Bronchial epithelial cell (primary cell): ENCODE results near the gene HAPLN3. TPM values are rescaled to one million over a fixed set of nuclear protein-coding genes. Genes with fewer than 3 reads are reported as not detected.
"Not testable (repeated sequence)": the region's sequence is repeated elsewhere in the genome, so short reads cannot be mapped to it uniquely, and the experiment has no call there.

Experiments used
- DNase-seq: peaks from one replicate; pipeline ENCODE4 v3.0.0-alpha.2; 2010; ENCODE audit warnings: low read depth
- FAIRE-seq: peaks from 2 replicates; lab custom pipeline; 2011; peaks lifted over from hg19 to GRCh38; lab: Jason Lieb, UNC
- H3K27me3 ChIP-seq: 2 replicates; pipeline ENCODE4 v1.5.1; 2011; ENCODE audit warnings: low read length; ENCODE audit not compliant: control insufficient read depth, insufficient read depth
- H3K36me3 ChIP-seq: 2 replicates; pipeline ENCODE4 v1.5.1; 2011; ENCODE audit warnings: low read length; ENCODE audit not compliant: control insufficient read depth, insufficient read depth
- H3K4me3 ChIP-seq: 2 replicates; pipeline ENCODE4 v1.5.1; 2011; ENCODE audit warnings: mild to moderate bottlenecking, low read depth, low read length, control low read depth
- total RNA-seq: library from RNA; depleted of rRNA; stranded (reverse); fragments of >200 nt; gene quantifications from 2 replicates; pipeline ENCODE4 v1.2.1, GENCODE V29; 2014
- TF ChIP-seq, protein P1 (sequence below): IDR thresholded peaks from 2 replicates; pipeline ENCODE4 v1.5.1; 2011; ENCODE audit warnings: mild to moderate bottlenecking, moderate library complexity, low read length, control low read depth, inconsistent platforms; ENCODE audit not compliant: insufficient read depth, severe bottlenecking

The HAPLN3 gene
- total RNA-seq, 1 donor from 2014 or later: 1.1 TPM

DNA sequence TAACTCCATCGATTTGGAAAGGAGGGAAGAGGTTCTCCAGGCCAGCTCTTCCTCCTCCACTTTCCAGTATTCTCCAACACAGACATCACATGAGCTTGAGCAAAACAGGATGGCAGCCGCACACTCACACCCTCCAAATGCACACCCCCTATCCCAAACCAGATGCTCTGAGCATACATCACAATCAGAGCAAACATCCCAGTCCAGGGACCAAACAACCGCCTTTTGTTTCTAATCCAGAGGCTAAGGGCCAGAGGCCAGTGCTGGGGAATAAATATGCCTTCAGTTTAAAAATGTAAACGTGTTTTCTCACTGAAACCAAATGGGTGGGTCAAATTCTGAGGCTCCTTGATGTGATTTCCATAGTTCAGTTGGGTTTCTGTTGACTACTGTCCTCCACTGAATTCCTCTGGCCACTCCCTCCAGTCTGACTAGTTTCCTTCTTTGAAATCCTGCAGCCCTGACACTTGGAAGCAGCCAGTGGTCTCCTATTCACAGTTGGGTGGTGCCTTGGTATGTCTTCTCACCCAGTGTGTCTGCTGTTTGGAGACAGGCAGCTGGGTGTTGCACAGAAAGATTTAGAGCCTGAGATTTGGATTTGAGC, 37.0 kb upstream of the HAPLN3 start:
- TF ChIP-seq, protein P1, sequence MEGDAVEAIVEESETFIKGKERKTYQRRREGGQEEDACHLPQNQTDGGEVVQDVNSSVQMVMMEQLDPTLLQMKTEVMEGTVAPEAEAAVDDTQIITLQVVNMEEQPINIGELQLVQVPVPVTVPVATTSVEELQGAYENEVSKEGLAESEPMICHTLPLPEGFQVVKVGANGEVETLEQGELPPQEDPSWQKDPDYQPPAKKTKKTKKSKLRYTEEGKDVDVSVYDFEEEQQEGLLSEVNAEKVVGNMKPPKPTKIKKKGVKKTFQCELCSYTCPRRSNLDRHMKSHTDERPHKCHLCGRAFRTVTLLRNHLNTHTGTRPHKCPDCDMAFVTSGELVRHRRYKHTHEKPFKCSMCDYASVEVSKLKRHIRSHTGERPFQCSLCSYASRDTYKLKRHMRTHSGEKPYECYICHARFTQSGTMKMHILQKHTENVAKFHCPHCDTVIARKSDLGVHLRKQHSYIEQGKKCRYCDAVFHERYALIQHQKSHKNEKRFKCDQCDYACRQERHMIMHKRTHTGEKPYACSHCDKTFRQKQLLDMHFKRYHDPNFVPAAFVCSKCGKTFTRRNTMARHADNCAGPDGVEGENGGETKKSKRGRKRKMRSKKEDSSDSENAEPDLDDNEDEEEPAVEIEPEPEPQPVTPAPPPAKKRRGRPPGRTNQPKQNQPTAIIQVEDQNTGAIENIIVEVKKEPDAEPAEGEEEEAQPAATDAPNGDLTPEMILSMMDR: no peak
- Histone ChIP-seq H3K36me3 (no peaks in the 10 kb centered on the region), H3K27me3 (no peaks in the 10 kb centered on the region), H3K4me3 (no peak overlapping the region)
- no peak for FAIRE-seq
- no peak for DNase-seq

DNA sequence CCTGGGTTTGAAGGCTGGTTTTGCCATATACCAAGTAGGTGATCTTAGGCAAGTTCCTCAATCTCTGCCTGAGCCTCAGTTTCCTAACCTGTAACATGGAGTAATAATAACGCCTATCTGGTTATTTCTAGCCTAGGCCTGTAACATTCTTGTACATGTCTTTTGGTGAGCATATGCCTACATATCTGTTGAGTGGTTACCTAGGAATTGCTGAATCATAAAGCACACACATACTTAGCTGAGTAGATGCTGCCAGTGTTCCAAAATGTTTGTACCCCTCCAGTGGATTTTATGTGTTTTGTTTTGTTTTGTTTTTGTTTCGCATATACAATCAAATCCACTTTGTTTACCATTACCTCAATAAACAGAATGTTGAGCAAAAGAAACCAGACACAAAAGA, 35.2 kb upstream of the HAPLN3 start:
- DNase-seq: peak; percentile 73
- Histone ChIP-seq H3K4me3 (no peak overlapping the region), H3K27me3 (no peaks in the 10 kb centered on the region), H3K36me3 (no peaks in the 10 kb centered on the region)
- TF ChIP-seq, protein P1: no peak
- FAIRE-seq: no peak

DNA sequence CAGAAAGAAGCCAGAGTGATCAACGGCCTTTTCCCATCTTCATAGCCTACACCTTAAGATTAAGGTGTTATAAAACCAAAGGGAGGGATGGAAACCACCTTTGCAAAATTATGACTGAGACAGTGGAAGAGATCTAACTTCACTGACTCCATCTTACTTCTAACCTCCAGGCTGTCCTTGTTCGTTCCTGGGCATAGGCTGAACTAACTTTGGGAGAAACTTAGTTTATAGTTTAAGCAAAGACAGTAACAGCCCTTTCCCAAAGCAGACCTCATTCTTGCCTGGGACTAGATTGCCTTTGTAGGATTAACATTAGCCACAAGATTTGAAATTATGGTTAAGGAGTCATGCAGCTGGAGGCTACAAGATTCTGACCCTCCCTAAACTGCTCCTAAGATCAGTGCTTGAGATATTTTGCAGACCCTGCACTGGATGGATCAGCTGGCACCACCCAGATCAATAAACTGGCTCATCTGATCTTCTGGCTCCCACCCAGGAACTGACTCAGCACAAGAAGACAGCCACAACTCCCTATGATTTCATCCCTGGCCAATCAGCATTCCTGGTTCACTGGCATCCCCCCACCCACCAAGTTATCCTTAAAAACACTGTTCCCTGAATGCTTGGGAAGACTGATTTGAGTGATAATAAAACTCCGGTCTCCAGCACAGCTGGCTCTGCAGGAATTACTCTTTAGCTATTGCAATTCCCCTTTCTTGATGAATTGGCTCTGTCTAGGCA, 34.2 kb upstream of the HAPLN3 start:
- H3K4me3 ChIP-seq, H3K36me3 ChIP-seq, FAIRE-seq, H3K27me3 ChIP-seq: not testable (repeated sequence)
- peak; percentile 51 for DNase-seq

DNA sequence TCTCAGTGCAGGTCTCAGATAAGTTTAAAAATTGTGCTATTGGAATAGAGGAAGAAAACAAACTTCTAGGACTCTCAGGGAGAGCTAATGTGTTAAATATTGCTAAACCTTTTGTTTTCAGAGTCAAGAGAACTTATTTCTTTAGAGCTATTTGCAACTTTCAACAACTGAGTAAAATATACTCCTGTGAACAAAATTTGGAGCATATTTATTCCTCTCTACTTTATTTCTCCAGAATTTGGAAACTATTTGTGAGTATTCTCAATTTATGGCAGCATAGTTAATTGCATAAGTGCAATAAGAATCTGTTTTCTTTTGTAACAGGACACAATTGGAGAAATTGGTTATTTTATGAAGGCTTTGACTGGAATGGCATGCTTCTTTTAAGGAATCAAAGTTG, 32.8 kb upstream of the HAPLN3 start:
- not testable (repeated sequence) for FAIRE-seq, DNase-seq, H3K4me3 ChIP-seq

DNA sequence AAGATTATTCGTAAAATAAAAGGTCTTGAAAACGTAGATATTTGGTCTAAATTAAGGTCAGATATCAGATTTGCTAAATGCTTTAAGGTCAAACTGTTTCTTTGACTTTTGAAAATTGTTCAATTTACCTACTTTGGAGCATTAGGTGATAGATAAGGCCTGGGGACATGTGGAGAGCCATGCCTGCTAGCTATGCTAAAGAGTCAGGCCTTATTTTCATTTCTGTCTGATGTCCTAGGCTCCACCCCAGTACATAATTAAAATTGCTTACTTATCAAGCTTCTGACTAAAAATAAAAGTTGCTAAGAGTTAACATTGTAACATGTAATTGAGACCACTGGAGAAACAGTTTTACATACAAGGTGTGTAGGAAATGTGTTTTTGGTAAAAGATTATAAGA, 30.3 kb upstream of the HAPLN3 start:
- not testable (repeated sequence) for DNase-seq, H3K27me3 ChIP-seq, H3K4me3 ChIP-seq, H3K36me3 ChIP-seq, FAIRE-seq

More for the DNA sequence above, 32.8 kb upstream of the HAPLN3 start:
- H3K27me3 ChIP-seq, H3K36me3 ChIP-seq: not testable (repeated sequence)

DNA sequence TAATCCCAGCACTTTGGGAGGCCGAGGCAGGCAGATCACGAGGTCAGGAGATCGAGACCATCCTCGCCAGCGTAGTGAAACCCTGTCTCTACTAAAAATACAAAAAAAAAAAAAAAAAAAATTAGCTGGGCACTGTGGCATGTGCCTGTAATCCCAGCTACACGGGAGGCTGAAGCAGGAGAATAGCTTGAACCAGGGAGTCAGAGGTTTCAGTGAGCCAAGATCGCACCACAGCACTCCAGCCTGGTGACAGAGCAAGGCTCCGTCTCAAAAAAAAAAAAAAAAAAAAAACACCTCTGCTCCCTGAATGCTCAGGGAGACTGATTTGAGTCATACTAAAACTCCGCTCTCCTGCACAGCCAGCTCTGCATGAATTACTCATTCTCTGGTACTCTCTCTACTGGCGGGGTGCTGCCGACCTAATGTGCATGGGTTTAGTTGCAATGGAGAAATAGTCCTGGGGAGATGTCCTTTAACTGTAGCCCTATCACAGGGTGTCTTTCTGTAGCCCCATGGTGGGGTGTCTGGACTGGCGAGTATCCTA, 25.6 kb upstream of the HAPLN3 start:
- not testable (repeated sequence) for FAIRE-seq, H3K4me3 ChIP-seq, H3K36me3 ChIP-seq, H3K27me3 ChIP-seq
- DNase-seq: peak; percentile 86

DNA sequence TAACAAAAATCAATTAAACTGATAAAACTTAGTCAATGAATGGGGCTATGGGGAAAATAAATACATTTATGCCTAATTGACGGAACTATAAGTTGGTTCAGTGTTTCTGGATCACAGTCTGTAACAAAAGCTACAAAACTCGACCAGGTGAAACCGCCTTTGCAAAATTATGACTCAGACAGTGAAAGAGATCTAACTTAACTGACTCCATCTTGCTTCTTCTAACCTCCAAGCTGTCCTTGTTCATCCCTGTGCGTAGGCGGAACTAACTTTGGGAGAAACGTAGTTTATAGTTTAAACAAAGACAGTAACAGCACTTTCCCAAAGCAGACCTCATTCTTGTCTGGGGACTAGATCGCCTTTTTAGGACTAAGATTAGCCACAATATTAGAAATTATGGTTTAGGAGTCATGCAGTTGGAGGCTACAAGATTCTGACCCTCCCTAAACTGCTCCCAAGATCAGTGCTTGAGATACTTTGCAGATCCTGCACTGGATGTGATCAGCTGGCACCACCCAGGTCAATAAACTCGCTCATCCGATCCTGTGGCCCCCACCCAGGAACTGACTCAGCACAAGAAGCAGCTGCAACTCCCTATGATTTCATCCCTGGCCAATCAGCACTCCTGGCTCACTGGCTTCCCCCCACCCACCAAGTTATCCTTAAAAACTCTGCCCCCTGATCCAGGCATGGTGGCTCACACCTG, 25.0 kb upstream of the HAPLN3 start:
- FAIRE-seq: no peak
- TF ChIP-seq, protein P1: no peak
- DNase-seq: peak; percentile 76
- Histone ChIP-seq H3K27me3 (no peaks in the 10 kb centered on the region), H3K4me3 (no peak overlapping the region), H3K36me3 (no peaks in the 10 kb centered on the region)
